Heart left ventricle (tissue), 16 donors: Measurements from ENCODE around the gene TMC6. TPM values are rescaled to one million over a fixed set of nuclear protein-coding genes. Genes with fewer than 3 reads are reported as not detected.
A peak's percentile ranks its signal among the peaks of the same experiment; 100 is the strongest.

Experiments
- ATAC-seq, 4 donors: fragments of 200-7000 bp; cut with Tn5 transposase; one replicate each; pipeline ENCODE4 v1.9.1; 2020 to 2022; ENCODE audit warnings: moderate library complexity in 4 of 4, mild to moderate bottlenecking in 3 of 4, moderate number of reproducible peaks in 1 of 4
- DNase-seq, 5 donors: peaks; one replicate each; pipeline ENCODE4 v3.0.0-alpha.2; 2020
- H3K27ac ChIP-seq, 12 donors: fragments of 200-600 bp; sonication (generic) in 4 of 12; one replicate each; pipeline versions ENCODE4 v1.5.0 to v1.8.0; 2016 to 2022; ENCODE audit warnings: mild to moderate bottlenecking in 2 of 12
- H3K27me3 ChIP-seq, 9 donors: fragments of 200-600 bp; sonication (generic) in 2 of 9; one replicate each; pipeline versions ENCODE4 v1.5.1 to v1.8.0; 2016 to 2022; ENCODE audit warnings: mild to moderate bottlenecking in 3 of 9
- H3K36me3 ChIP-seq, 9 donors: fragments of 200-600 bp; sonication (generic) in 2 of 9; one replicate each; pipeline versions ENCODE4 v1.5.0 to v1.8.0; 2018 to 2022; ENCODE audit warnings: mild to moderate bottlenecking in 2 of 9
- H3K4me1 ChIP-seq, 12 donors: fragments of 200-600 bp; sonication (generic) in 4 of 12; one replicate each; pipeline versions ENCODE4 v1.5.0 to v1.8.0; 2016 to 2022; ENCODE audit warnings: mild to moderate bottlenecking in 3 of 12
- H3K4me3 ChIP-seq, 12 donors: fragments of 200-600 bp; sonication (generic) in 4 of 12; one replicate each; pipeline versions ENCODE4 v1.5.0 to v1.8.0; 2017 to 2022; ENCODE audit warnings: mild to moderate bottlenecking in 9 of 12, moderate library complexity in 4 of 12
- H3K9me3 ChIP-seq, 12 donors: fragments of 200-600 bp; sonication (generic) in 4 of 12; one replicate each; pipeline versions ENCODE4 v1.5.0 to v1.8.0; 2016 to 2022; ENCODE audit warnings: mild to moderate bottlenecking in 1 of 12
- POLR2A ChIP-seq, 2 donors: fragments of 450-650 bp; IDR thresholded peaks; one replicate each; pipeline ENCODE4 v1.6.1; 2017; ENCODE audit warnings: antibody characterized with exemption in 2 of 2, mild to moderate bottlenecking in 2 of 2, moderate library complexity in 2 of 2
- WGBS, 4 donors: extraction: QIAGEN DNeasy Blood & Tissue Kit in 2 of 4; methylation state at CpG; one replicate each; pipeline versions ENCODE4 v1.1.5 to v1.1.7; 2013 to 2018; 5-methylcytosine and 5-hydroxymethylcytosine counted together
- intact Hi-C, 10 donors: fragments of 100-400 bp; cut with DNase I; formaldehyde crosslinking; loops; one replicate each; pipeline versions ENCODE4 v1.11.1 to v1.14.2; 2022
- polyA plus RNA-seq, 2 donors: library from polyadenylated mRNA; stranded (reverse); fragments of 200-250 nt; gene quantifications; one replicate each; pipeline ENCODE4 v1.2.3, GENCODE V29; 2013
- total RNA-seq, 9 donors: library from RNA; depleted of rRNA in 2 of 9; stranded (reverse); fragments of >200 nt in 2 of 9; fragmentation: NEBNext Ultra II Directional in 3 of 9; extraction: Animal tissue kit (Norgen Biotek cat#: 25700) in 3 of 9; gene quantifications; one replicate each; pipeline versions ENCODE4 v1.1.0 to v1.2.4, GENCODE V29; 2016 to 2023
- TF ChIP-seq, protein P1 (sequence below), 12 donors: fragments of 200-600 bp; sonication (generic) in 4 of 12; IDR thresholded peaks; one replicate each; pipeline versions ENCODE4 v1.5.0 to v1.8.0; 2018 to 2022; ENCODE audit warnings: antibody characterized with exemption in 12 of 12, mild to moderate bottlenecking in 5 of 12
- donor health status: ischemic (EF 13 %, LVEDD 7.1; RV severe dilation, severe dysfunction).
- donor health status: healthy with polysubstance abuse.
- donor health status: DM: no; HTN: yes; CAD: no.
- donor health status: DM: no; HTN: no; CAD: no.
- donor health status: ischemic (EF 25% LVEDD 6.9; RV normal size, moderate dysfunction).
- donor health status: ischemic (EF 25% LVEDD 5.7; RV mildly dilated, moderate dysfunction).
- donor health status: healthy.
- donor health status: DM: yes; HTN: yes; CAD: no.
- donor health status: ischemic (EF 35%, LVEDD 5.7; RV mildly dilated, moderate dysfunction).
- donor health status: nonischemic (EF 11% LVEDD 7.7; RV severe dilation, severe dysfunction).
- donor health status: DM: yes; HTN: yes; CAD: no.
- donor health status: PGD.
- donor health status: ischemic (EF 29% LVEDD 5.4; RV normal size, mild dysfunction).
- donor health status: nonischemic (EF 23%, LVEDD 6.1; RV moderate dilation, normal function).

Gene TMC6
- total and polyA plus RNA-seq, 11 donors = 31.2 to 139 (median 69.9) TPM

DNA sequence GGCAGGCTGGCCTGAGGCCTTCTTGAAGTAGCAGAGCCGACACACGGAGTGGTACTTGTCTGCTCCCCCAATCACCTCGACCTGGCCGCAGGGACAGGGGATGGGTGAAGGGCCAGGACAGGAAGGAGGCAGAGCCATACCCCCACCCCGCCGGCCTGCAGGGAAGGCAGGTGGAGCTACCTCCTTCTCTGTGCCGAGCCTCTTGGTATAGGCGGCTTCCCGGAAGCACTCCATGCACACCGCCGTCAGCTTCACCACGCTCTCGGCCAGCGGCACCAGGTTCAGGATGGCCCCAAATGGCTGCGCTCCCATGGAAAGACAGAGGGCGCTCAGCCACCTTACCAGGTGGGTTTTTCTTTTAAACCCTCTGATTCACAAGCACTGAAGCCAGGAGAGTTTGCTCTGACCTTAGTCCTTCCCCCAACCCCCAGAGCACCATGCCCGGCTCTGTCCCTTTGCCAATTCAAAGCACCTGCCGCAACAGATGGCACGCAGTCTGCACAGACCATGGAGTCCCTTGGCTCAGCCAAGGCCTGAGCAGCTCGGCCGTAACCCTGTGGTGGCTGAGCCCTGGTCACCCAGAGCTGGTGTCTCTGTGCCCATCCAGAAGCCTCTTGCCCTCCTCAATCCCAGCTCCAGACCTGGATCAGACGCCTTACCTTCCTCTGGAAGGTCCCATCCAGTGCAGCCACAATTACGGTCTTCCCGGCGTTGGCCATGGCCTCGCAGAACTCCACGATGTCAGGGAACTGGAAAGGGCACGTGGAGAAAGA is 46.5 kb upstream of the TMC6 start:
- Histone ChIP-seq H3K4me1 (peaks cover 9 to 84% (median 53%) of the 10 kb centered on the region in 12 donors), H3K36me3 (peaks cover 0 to 35% (median 5%) of the 10 kb centered on the region in 9 donors), H3K4me3 (peak overlapping the region in 4 of 12 donors; percentile 3 to 21 (median 14)), H3K27me3 (no peaks in the 10 kb centered on the region), H3K27ac (peak overlapping the region; percentile 77 to 95 (median 88)), H3K9me3 (no peaks in the 10 kb centered on the region)
- TF ChIP-seq, protein P1, sequence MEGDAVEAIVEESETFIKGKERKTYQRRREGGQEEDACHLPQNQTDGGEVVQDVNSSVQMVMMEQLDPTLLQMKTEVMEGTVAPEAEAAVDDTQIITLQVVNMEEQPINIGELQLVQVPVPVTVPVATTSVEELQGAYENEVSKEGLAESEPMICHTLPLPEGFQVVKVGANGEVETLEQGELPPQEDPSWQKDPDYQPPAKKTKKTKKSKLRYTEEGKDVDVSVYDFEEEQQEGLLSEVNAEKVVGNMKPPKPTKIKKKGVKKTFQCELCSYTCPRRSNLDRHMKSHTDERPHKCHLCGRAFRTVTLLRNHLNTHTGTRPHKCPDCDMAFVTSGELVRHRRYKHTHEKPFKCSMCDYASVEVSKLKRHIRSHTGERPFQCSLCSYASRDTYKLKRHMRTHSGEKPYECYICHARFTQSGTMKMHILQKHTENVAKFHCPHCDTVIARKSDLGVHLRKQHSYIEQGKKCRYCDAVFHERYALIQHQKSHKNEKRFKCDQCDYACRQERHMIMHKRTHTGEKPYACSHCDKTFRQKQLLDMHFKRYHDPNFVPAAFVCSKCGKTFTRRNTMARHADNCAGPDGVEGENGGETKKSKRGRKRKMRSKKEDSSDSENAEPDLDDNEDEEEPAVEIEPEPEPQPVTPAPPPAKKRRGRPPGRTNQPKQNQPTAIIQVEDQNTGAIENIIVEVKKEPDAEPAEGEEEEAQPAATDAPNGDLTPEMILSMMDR (IDR thresholded peaks at IDR 0.05) = no peak
- peak in 1 of 2 donors; percentile 1 for TF ChIP-seq POLR2A (IDR thresholded peaks at IDR 0.05)
- DNase-seq (peak in 1 of 5 donors; percentile 27), ATAC-seq (peak in 3 of 4 donors; percentile 0 to 14 (median 0))
- intact Hi-C loops = loop anchor here in 9 of 10 donors (2.0 to 5.0 kb wide), 3 partner anchors 48 to 77 kb away; partner anchors contain the start of gene TMC6 (in 8 of the 9)
- WGBS, 4 donors = 57 to 67% (median 62%) methylated on average over 18 to 28 of the region's 28 CpGs

DNA sequence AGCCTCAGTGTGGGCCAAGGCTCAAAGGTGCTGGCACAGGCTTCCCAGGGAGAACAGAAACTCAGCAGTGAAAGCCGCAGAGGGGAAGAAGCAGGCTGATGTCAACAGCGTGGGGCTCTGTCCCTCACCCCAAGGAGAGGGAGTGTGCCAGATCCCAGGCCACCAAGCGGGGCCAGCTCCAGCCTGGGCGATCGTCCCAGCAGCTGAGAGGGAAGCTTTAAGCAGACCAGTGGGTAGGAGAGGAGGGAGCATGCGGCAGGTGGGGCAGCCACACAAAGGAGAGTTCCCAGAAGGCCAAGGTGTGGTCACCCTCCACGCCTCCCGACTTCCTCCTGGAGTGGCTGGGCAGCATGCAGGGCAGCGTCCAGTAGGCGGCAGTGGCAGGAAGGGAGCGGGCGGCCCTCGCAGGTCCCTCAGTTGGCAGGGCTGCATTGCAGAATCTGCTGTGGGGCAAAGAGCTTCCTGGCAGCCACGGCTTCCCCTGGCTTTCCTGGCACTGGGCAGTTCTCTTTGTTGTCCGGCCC is 45.9 kb upstream of the TMC6 start:
- Histone ChIP-seq H3K4me3 (peak overlapping the region in 4 of 12 donors; percentile 3 to 21 (median 14)), H3K9me3 (no peaks in the 10 kb centered on the region), H3K27ac (peak overlapping the region; percentile 77 to 95 (median 88)), H3K36me3 (peaks cover 0 to 35% (median 5%) of the 10 kb centered on the region in 9 donors), H3K27me3 (no peaks in the 10 kb centered on the region), H3K4me1 (peaks cover 9 to 84% (median 58%) of the 10 kb centered on the region in 12 donors)
- TF ChIP-seq, protein P1 (IDR thresholded peaks at IDR 0.05) = peak; percentile 47 to 77 (median 62)
- TF ChIP-seq POLR2A (IDR thresholded peaks at IDR 0.05) = peak in 1 of 2 donors; percentile 33
- WGBS, 4 donors = 22 to 34% (median 26%) methylated on average over 11 to 15 of the region's 15 CpGs
- ATAC-seq = peak; percentile 59 to 81 (median 78)
- DNase-seq = peak; percentile 85 to 93 (median 90)
- intact Hi-C loops = loop anchor here in 8 of 10 donors (2.0 to 5.0 kb wide), 2 partner anchors 47 to 62 kb away; partner anchors contain the start of gene TMC6 (in 6 of the 8)

DNA sequence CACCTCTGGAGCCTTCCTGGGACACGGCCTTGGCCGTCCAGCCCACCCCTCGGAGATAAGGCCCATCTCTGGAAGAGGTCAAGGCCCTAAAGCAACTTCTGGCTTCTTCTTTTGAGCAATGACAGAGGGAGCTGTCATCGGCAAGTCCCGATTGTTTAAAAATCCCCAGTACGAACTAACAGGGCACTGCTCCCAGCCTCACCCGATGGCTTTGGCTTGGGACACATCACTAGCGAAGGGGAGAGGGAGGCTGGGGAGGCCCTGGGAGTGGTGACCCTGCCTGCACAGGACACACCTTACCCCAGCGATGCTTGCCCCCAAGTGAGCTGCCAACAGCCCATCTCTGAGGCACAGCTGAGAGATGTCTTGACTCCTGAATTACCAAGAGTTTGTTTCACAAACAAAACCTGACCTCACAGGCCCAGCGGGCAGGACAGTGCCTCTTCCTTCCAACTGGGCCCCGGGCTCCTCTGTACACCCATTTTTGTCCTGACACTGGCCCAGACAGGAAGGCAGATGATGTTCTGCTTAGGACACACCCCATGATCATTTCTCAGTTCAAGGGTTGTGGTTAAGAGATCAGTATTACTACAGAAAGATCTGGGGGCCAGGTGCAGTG is 44.7 kb upstream of the TMC6 start:
- DNase-seq (peak in 1 of 5 donors; percentile 27), ATAC-seq (peak in 2 of 4 donors; percentile 17 to 18)
- peak overlapping the region; percentile 77 to 95 (median 88) for H3K27ac ChIP-seq
- peaks cover 9 to 81% (median 62%) of the 10 kb centered on the region in 12 donors for H3K4me1 ChIP-seq
- 40 to 50% (median 45%) methylated on average over 8 to 11 of the region's 11 CpGs for whole genome bisulfite sequencing, 4 donors
- H3K27me3 ChIP-seq = no peaks in the 10 kb centered on the region
- intact Hi-C loops = loop anchor here in 6 of 10 donors (5.0 kb wide), 1 partner anchor 46 kb away; the partner anchor contains the start of gene TMC6 (in 6 of the 6)
- TF ChIP-seq, protein P1 (IDR thresholded peaks at IDR 0.05) = no peak
- no peak for TF ChIP-seq POLR2A (IDR thresholded peaks at IDR 0.05)
- peaks cover 0 to 35% (median 5%) of the 10 kb centered on the region in 9 donors for H3K36me3 ChIP-seq
- H3K4me3 ChIP-seq = peak overlapping the region in 1 of 12 donors; percentile 30
- no peaks in the 10 kb centered on the region for H3K9me3 ChIP-seq
